ENCODE results near the gene LRCH4. TPM values are rescaled to one million over a fixed set of nuclear protein-coding genes. Genes with fewer than 3 reads are reported as not detected.

Gene LRCH4
- total and polyA plus RNA-seq, 2 of the 13 experiments (the other 11 are each of a cell fraction or from before 2014, with no cell fraction given): 7.0 to 9.3 TPM

- TF ChIP-seq, protein P1, sequence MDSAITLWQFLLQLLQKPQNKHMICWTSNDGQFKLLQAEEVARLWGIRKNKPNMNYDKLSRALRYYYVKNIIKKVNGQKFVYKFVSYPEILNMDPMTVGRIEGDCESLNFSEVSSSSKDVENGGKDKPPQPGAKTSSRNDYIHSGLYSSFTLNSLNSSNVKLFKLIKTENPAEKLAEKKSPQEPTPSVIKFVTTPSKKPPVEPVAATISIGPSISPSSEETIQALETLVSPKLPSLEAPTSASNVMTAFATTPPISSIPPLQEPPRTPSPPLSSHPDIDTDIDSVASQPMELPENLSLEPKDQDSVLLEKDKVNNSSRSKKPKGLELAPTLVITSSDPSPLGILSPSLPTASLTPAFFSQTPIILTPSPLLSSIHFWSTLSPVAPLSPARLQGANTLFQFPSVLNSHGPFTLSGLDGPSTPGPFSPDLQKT (CRISPR knock-in tag; IDR thresholded peaks at IDR 0.05; ENCODE audit: borderline replicate concordance): no peak
- no peak for TF ChIP-seq AKAP8 (CRISPR knock-in tag; IDR thresholded peaks at IDR 0.05)
- no peak for TF ChIP-seq AKNA (CRISPR knock-in tag; IDR thresholded peaks at IDR 0.05; ENCODE audit: borderline replicate concordance)
- 0 out of 2 replicates have a peak, but pooled peaks have one; percentile 6 for TF ChIP-seq THAP9 (CRISPR knock-in tag; IDR thresholded peaks at IDR 0.05; ENCODE audit: borderline replicate concordance)
- TF ChIP-seq ZNF333 (CRISPR knock-in tag; IDR thresholded peaks at IDR 0.05; ENCODE audit: borderline replicate concordance): 0 out of 2 replicates have a peak, but pooled peaks have one; percentile 28
- TF ChIP-seq MIXL1 (CRISPR knock-in tag; IDR thresholded peaks at IDR 0.05): no peak
- TF ChIP-seq, protein P2, sequence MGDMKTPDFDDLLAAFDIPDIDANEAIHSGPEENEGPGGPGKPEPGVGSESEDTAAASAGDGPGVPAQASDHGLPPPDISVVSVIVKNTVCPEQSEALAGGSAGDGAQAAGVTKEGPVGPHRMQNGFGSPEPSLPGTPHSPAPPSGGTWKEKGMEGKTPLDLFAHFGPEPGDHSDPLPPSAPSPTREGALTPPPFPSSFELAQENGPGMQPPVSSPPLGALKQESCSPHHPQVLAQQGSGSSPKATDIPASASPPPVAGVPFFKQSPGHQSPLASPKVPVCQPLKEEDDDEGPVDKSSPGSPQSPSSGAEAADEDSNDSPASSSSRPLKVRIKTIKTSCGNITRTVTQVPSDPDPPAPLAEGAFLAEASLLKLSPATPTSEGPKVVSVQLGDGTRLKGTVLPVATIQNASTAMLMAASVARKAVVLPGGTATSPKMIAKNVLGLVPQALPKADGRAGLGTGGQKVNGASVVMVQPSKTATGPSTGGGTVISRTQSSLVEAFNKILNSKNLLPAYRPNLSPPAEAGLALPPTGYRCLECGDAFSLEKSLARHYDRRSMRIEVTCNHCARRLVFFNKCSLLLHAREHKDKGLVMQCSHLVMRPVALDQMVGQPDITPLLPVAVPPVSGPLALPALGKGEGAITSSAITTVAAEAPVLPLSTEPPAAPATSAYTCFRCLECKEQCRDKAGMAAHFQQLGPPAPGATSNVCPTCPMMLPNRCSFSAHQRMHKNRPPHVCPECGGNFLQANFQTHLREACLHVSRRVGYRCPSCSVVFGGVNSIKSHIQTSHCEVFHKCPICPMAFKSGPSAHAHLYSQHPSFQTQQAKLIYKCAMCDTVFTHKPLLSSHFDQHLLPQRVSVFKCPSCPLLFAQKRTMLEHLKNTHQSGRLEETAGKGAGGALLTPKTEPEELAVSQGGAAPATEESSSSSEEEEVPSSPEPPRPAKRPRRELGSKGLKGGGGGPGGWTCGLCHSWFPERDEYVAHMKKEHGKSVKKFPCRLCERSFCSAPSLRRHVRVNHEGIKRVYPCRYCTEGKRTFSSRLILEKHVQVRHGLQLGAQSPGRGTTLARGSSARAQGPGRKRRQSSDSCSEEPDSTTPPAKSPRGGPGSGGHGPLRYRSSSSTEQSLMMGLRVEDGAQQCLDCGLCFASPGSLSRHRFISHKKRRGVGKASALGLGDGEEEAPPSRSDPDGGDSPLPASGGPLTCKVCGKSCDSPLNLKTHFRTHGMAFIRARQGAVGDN (CRISPR knock-in tag; IDR thresholded peaks at IDR 0.05): peak; percentile 26; the same call in 1 of the 2 replicates
- peak; percentile 72 for TF ChIP-seq RBFOX2 (IDR thresholded peaks at IDR 0.05; ENCODE audit: low read depth, low read length)
- TF ChIP-seq, protein P3, sequence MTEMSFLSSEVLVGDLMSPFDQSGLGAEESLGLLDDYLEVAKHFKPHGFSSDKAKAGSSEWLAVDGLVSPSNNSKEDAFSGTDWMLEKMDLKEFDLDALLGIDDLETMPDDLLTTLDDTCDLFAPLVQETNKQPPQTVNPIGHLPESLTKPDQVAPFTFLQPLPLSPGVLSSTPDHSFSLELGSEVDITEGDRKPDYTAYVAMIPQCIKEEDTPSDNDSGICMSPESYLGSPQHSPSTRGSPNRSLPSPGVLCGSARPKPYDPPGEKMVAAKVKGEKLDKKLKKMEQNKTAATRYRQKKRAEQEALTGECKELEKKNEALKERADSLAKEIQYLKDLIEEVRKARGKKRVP (CRISPR knock-in tag; IDR thresholded peaks at IDR 0.05): no peak
Observed at GRCh38 chr7:100562195-100563099, 23.5 kb downstream of the LRCH4 start (continued).

Data from HepG2 (cell line).